Transverse colon (tissue), 4 donors: ENCODE data around the gene SLC5A5. TPM values are rescaled to one million over a fixed set of nuclear protein-coding genes. Genes with fewer than 3 reads are reported as not detected.
"Not testable (repeated sequence)": the region's sequence is repeated elsewhere in the genome, so short reads cannot be mapped to it uniquely, and the experiment has no call there.

Source experiments
- DNase-seq: peaks from one replicate; pipeline ENCODE4 v3.0.0-alpha.2; 2019
- H3K27ac ChIP-seq, 4 donors: fragments of 200-600 bp; sonication (generic); 2 replicates each; pipeline ENCODE4 v1.5.1; 2016 to 2018; ENCODE audit warnings: inconsistent platforms in 4 of 4
- H3K27me3 ChIP-seq: fragments of 200-600 bp; sonication (generic); 2 replicates; pipeline ENCODE4 v1.5.1; 2017; ENCODE audit warnings: inconsistent platforms
- H3K36me3 ChIP-seq, 4 donors: fragments of 200-600 bp; sonication (generic); 2 replicates each; pipeline ENCODE4 v1.5.1; 2017 to 2019; ENCODE audit warnings: inconsistent platforms in 4 of 4
- H3K4me1 ChIP-seq, 4 donors: fragments of 200-600 bp; sonication (generic); 2 replicates each; pipeline ENCODE4 v1.5.1; 2017 to 2020; ENCODE audit warnings: inconsistent platforms in 4 of 4
- H3K4me3 ChIP-seq, 4 donors: fragments of 200-600 bp; sonication (generic); 1 replicate in 1 of 4; 2 replicates in 3 of 4; pipeline versions ENCODE4 v1.5.1 to v1.6.1; 2017 to 2019; ENCODE audit warnings: inconsistent platforms in 4 of 4
- H3K9me3 ChIP-seq, 2 donors: fragments of 200-600 bp; sonication (generic); 2 replicates each; pipeline ENCODE4 v1.5.1; 2017 to 2019; ENCODE audit warnings: inconsistent platforms in 2 of 2
- EP300 ChIP-seq: sonication (generic); formaldehyde crosslinking; IDR thresholded peaks from one replicate; pipeline ENCODE4 v1.6.1; 2017; ENCODE audit warnings: antibody characterized with exemption, low read depth
- POLR2A ChIP-seq: fragments of 450-650 bp; IDR thresholded peaks from one replicate; pipeline ENCODE4 v1.6.1; 2016; ENCODE audit warnings: antibody characterized with exemption, mild to moderate bottlenecking, moderate library complexity
- POLR2AphosphoS5 ChIP-seq, 3 donors: sonication (generic); formaldehyde crosslinking; IDR thresholded peaks; one replicate each; pipeline ENCODE4 v1.6.1; 2016; ENCODE audit warnings: antibody characterized with exemption in 3 of 3
- WGBS, 2 donors: methylation state at CpG; one replicate each; pipeline ENCODE4 v1.1.5; 2018; ENCODE audit warnings: low coverage in 1 of 2; 5-methylcytosine and 5-hydroxymethylcytosine counted together
- in situ Hi-C, 4 donors: fragments of 200-750 bp; cut with MboI; loops; one replicate each; pipeline versions ENCODE4 v1.15.0 to v1.15.1; 2017; ENCODE audit warnings: low sequenced_read_pairs in 3 of 4, low pct_ligation_motif_present in 1 of 4, low pct_unique_long_range_greater_than_20kb in 1 of 4
- intact Hi-C: fragments of 100-400 bp; cut with DNase I; formaldehyde crosslinking; loops from one replicate; pipeline ENCODE4 v1.15.1; 2023; ENCODE audit warnings: low total_unique reads
- total RNA-seq, 4 donors: library from RNA; depleted of rRNA; stranded (reverse); fragments of >200 nt; gene quantifications; one replicate each; pipeline ENCODE4 v1.1.0, GENCODE V29; 2016
- TF ChIP-seq, protein P1 (sequence below), 5 experiments: fragments of 200-600 bp in 3 of 5; fragments of 450-650 bp in 2 of 5; sonication (generic) in 3 of 5; IDR thresholded peaks; 1 replicate in 2 of 5; 2 replicates in 3 of 5; pipeline ENCODE4 v1.5.1; 2016 to 2017; ENCODE audit warnings: antibody characterized with exemption in 5 of 5, inconsistent platforms in 3 of 5, mild to moderate bottlenecking in 2 of 5, moderate library complexity in 1 of 5

SLC5A5 gene
- total RNA-seq, 4 donors from 2014 or later, result not detected

DNA sequence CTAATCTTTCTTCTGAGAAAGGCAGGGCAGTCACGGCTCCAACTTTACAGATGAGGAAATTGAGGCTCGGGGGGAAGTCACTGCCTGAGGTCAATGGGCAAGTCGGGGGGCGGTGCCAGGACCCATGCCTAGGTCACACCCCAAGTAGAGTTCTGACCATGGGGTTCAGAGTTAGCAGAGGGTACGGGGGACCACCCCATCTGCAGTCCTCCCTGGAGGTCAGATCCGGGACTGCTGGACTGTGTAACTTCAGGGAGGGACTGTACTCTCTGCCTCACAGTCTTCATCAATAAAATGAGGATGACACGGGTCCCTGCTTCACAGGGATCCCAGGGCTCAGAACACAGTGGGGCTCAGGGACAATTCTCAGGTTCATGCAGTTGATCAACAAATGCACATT, 7.7 kb downstream of the SLC5A5 start:
- H3K4me3 ChIP-seq, result no peak overlapping the region
- no peaks in the 10 kb centered on the region for H3K36me3 ChIP-seq
- TF ChIP-seq POLR2A (no peak), POLR2AphosphoS5 (IDR thresholded peaks at IDR 0.05) (no peak), EP300 (no peak)
- TF ChIP-seq, protein P1, sequence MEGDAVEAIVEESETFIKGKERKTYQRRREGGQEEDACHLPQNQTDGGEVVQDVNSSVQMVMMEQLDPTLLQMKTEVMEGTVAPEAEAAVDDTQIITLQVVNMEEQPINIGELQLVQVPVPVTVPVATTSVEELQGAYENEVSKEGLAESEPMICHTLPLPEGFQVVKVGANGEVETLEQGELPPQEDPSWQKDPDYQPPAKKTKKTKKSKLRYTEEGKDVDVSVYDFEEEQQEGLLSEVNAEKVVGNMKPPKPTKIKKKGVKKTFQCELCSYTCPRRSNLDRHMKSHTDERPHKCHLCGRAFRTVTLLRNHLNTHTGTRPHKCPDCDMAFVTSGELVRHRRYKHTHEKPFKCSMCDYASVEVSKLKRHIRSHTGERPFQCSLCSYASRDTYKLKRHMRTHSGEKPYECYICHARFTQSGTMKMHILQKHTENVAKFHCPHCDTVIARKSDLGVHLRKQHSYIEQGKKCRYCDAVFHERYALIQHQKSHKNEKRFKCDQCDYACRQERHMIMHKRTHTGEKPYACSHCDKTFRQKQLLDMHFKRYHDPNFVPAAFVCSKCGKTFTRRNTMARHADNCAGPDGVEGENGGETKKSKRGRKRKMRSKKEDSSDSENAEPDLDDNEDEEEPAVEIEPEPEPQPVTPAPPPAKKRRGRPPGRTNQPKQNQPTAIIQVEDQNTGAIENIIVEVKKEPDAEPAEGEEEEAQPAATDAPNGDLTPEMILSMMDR (IDR thresholded peaks at IDR 0.05), result no peak
- no peak for DNase-seq
- 55% methylated on average over 7 of the region's 7 CpGs; no CpG with 5 or more reads in 1 of the 2 donors for WGBS, 2 donors
- H3K4me1 ChIP-seq, result no peaks in the 10 kb centered on the region
- intact Hi-C loops (no loop called here), in situ Hi-C loops (loop anchor here in 1 of 4 donors (10.0 kb wide), 1 partner anchor 45 kb away; no protein-coding TSS in a partner anchor)
- H3K9me3 ChIP-seq, result no peaks in the 10 kb centered on the region
- H3K27ac ChIP-seq, result no peak overlapping the region
- peaks cover 24% of the 10 kb centered on the region for H3K27me3 ChIP-seq

DNA sequence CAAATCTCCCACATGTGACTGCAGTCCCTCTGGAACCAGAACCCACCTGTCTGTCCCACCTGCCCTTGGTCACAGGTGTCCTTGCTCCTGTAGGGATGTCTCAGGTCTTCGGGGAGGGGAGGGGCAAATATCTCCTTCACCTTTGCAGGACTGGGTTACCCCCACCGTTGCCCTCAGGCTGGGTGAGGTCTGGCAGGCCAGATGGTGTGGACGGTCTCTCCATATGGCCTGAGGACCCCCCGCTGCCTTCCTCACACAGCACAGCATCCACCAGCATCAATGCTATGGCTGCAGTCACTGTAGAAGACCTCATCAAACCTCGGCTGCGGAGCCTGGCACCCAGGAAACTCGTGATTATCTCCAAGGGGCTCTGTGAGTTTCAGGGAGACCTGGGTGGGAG, 10.0 kb downstream of the SLC5A5 start:
- Histone ChIP-seq H3K27me3 (peaks cover 6% of the 10 kb centered on the region), H3K36me3 (no peaks in the 10 kb centered on the region), H3K4me3 (no peak overlapping the region), H3K4me1 (no peaks in the 10 kb centered on the region), H3K9me3 (no peaks in the 10 kb centered on the region), H3K27ac (no peak overlapping the region)
- WGBS, 2 donors, result 60 to 100% methylated on average over 1 to 5 of the region's 7 CpGs
- in situ Hi-C loops, result no loop called here
- DNase-seq, result no peak
- intact Hi-C loops, result no loop called here
- TF ChIP-seq, protein P1 (IDR thresholded peaks at IDR 0.05), result no peak
- TF ChIP-seq POLR2A, result no peak
- no peak for TF ChIP-seq POLR2AphosphoS5 (IDR thresholded peaks at IDR 0.05)
- no peak for TF ChIP-seq EP300

GRCh38 chr19:17883627-17884410, 12.1 kb downstream of the SLC5A5 start:
- H3K4me1 ChIP-seq, result no peaks in the 10 kb centered on the region
- H3K4me3 ChIP-seq, result no peak overlapping the region
- H3K27ac ChIP-seq, result no peak overlapping the region
- 77% methylated on average over 33 of the region's 33 CpGs; no CpG with 5 or more reads in 1 of the 2 donors for WGBS, 2 donors
- no peaks in the 10 kb centered on the region for H3K9me3 ChIP-seq
- H3K36me3 ChIP-seq, result no peaks in the 10 kb centered on the region
- no peak for TF ChIP-seq POLR2AphosphoS5 (IDR thresholded peaks at IDR 0.05)
- no peak for TF ChIP-seq POLR2A
- no peak for TF ChIP-seq EP300
- TF ChIP-seq, protein P1 (IDR thresholded peaks at IDR 0.05), result no peak
- DNase-seq, result no peak
- intact Hi-C loops, result no loop called here
- in situ Hi-C loops, result no loop called here
- no peaks in the 10 kb centered on the region for H3K27me3 ChIP-seq

- H3K27ac ChIP-seq, result no peak overlapping the region
- TF ChIP-seq POLR2AphosphoS5 (IDR thresholded peaks at IDR 0.05) (no peak), EP300 (no peak), POLR2A (no peak)
- TF ChIP-seq, protein P1 (IDR thresholded peaks at IDR 0.05), result no peak
- H3K4me3 ChIP-seq, result no peak overlapping the region
- in situ Hi-C loops (no loop called here), intact Hi-C loops (no loop called here)
- H3K4me1 ChIP-seq, result no peaks in the 10 kb centered on the region
- peaks cover 20% of the 10 kb centered on the region for H3K27me3 ChIP-seq
- no peaks in the 10 kb centered on the region for H3K36me3 ChIP-seq
- DNase-seq, result no peak
- 56% methylated on average over 7 of the region's 7 CpGs; no CpG with 5 or more reads in 1 of the 2 donors for WGBS, 2 donors
- H3K9me3 ChIP-seq, result no peaks in the 10 kb centered on the region
Measured at GRCh38 chr19:17886515-17886914, 14.8 kb downstream of the SLC5A5 start.

- H3K27me3 ChIP-seq, result peaks cover 20% of the 10 kb centered on the region
- H3K36me3 ChIP-seq, in situ Hi-C loops, intact Hi-C loops, H3K4me1 ChIP-seq, DNase-seq, H3K9me3 ChIP-seq, H3K27ac ChIP-seq, H3K4me3 ChIP-seq: not testable (repeated sequence)
- WGBS, 2 donors, result 70 to 80% methylated on average over 3 to 4 of the region's 4 CpGs
Measured at GRCh38 chr19:17887221-17887620, 15.5 kb downstream of the SLC5A5 start.
